HepG2 (cell line): Measurements from ENCODE around the gene AJUBA. TPM values are rescaled to one million over a fixed set of nuclear protein-coding genes. Genes with fewer than 3 reads are reported as not detected.

ENCODE experiments used
- AGO2 ChIP-seq: fragments of 200-400 bp; formaldehyde crosslinking; optimal IDR thresholded peaks from 2 replicates; pipeline ENCODE3; 2017; ENCODE audit warnings: mild to moderate bottlenecking, low read depth, low read length, moderate library complexity
- BCL3 ChIP-seq: sonication (generic); formaldehyde crosslinking; IDR thresholded peaks from 2 replicates; pipeline ENCODE4 v1.5.1; 2020; ENCODE audit warnings: mild to moderate bottlenecking, missing genetic modification reagents, moderate library complexity
- E2F2 ChIP-seq: sonication (generic); formaldehyde crosslinking; IDR thresholded peaks from 2 replicates; pipeline ENCODE4 v1.4.0; 2020; ENCODE audit warnings: missing genetic modification reagents, borderline replicate concordance
- JUND ChIP-seq: sonication (generic); formaldehyde crosslinking; IDR thresholded peaks from 2 replicates; pipeline ENCODE4 v1.8.0; 2022; ENCODE audit warnings: mild to moderate bottlenecking, missing genetic modification reagents
- KAT7 ChIP-seq: IDR thresholded peaks from 2 replicates; pipeline ENCODE4 v1.6.1; 2018; ENCODE audit warnings: borderline replicate concordance, missing compliant biosample characterization
- KDM3A ChIP-seq: IDR thresholded peaks from 2 replicates; pipeline ENCODE4 v1.6.1; 2018; ENCODE audit warnings: low read depth, missing compliant biosample characterization
- KLF16 ChIP-seq, 2 experiments: sonication (generic) in 1 of 2; formaldehyde crosslinking in 1 of 2; IDR thresholded peaks; 2 replicates each; pipeline versions ENCODE4 v1.6.1 to v1.8.0; 2016 to 2023; ENCODE audit warnings: missing genetic modification reagents in 2 of 2, missing compliant biosample characterization in 1 of 2
- KMT2A ChIP-seq: sonication (generic); formaldehyde crosslinking; IDR thresholded peaks from 2 replicates; pipeline ENCODE4 v1.4.0; 2020; ENCODE audit warnings: missing genetic modification reagents
- MEF2D ChIP-seq: sonication (generic); formaldehyde crosslinking; IDR thresholded peaks from 2 replicates; pipeline ENCODE4 v1.5.1; 2020; ENCODE audit warnings: mild to moderate bottlenecking, missing genetic modification reagents
- NFAT5 ChIP-seq: sonication (generic); formaldehyde crosslinking; IDR thresholded peaks from 2 replicates; pipeline ENCODE4 v1.4.0; 2020; ENCODE audit warnings: missing genetic modification reagents
- NFYB ChIP-seq: sonication (generic); formaldehyde crosslinking; IDR thresholded peaks from 2 replicates; pipeline ENCODE4 v1.4.0; 2020; ENCODE audit warnings: missing genetic modification reagents
- PCBP1 ChIP-seq: fragments of 200-400 bp; formaldehyde crosslinking; IDR thresholded peaks from 2 replicates; pipeline ENCODE4 v1.6.1; 2017; ENCODE audit warnings: mild to moderate bottlenecking, low read depth, low read length, borderline replicate concordance
- POGZ ChIP-seq: sonication (generic); formaldehyde crosslinking; IDR thresholded peaks from 2 replicates; pipeline ENCODE4 v1.4.0; 2020; ENCODE audit warnings: mild to moderate bottlenecking, missing genetic modification reagents
- ZBTB25 ChIP-seq: IDR thresholded peaks from 2 replicates; pipeline ENCODE4 v1.6.1; 2018; ENCODE audit warnings: missing genetic modification reagents
- ZKSCAN8 ChIP-seq: IDR thresholded peaks from 2 replicates; pipeline ENCODE4 v1.6.1; 2016; ENCODE audit warnings: borderline replicate concordance, missing genetic modification reagents, missing compliant biosample characterization
- ZNF878 ChIP-seq: sonication (generic); formaldehyde crosslinking; IDR thresholded peaks from 2 replicates; pipeline ENCODE4 v1.8.1; 2023; ENCODE audit warnings: mild to moderate bottlenecking, missing genetic modification reagents, moderate library complexity
- polyA plus RNA-seq, 8 experiments: library from polyadenylated mRNA; depleted of rRNA in 3 of 8; stranded (reverse) in 7 of 8; unstranded in 1 of 8; fragments of >200 nt; fragmentation: Illumina TruSeq in 4 of 8; extraction: Trizol in 4 of 8; gene quantifications; 2 replicates each; pipeline versions ENCODE4 v1.2.1 to v1.2.3, GENCODE V29; 2011 to 2016; ENCODE audit warnings: low read depth in 4 of 8, missing spikeins in 1 of 8, mixed read lengths in 1 of 8; ENCODE audit not compliant: insufficient read depth in 1 of 8
- total RNA-seq, 5 experiments: library from RNA; depleted of rRNA; stranded (reverse); fragments of >200 nt; fragmentation: Illumina TruSeq; extraction: Trizol; gene quantifications; 2 replicates each; pipeline ENCODE4 v1.2.3, GENCODE V29; 2016; ENCODE audit warnings: low read depth in 1 of 5

AJUBA gene
- total and polyA plus RNA-seq, 2 of the 13 experiments (the other 11 are each of a cell fraction or from before 2014, with no cell fraction given): 157 to 241 TPM

- TF ChIP-seq AGO2 (peak; percentile 96), PCBP1 (peak; percentile 84; the same call in 1 of the 2 replicates), KDM3A (CRISPR knock-in tag) (peak; percentile 71; the same call in 1 of the 2 replicates), JUND (no peak), E2F2 (CRISPR knock-in tag) (no peak), KMT2A (0 out of 2 replicates have a peak, but pooled peaks have one; percentile 70), ZKSCAN8 (CRISPR knock-in tag) (no peak; the same call in 1 of the 2 replicates), POGZ (CRISPR knock-in tag) (no peak), ZBTB25 (CRISPR knock-in tag) (0 out of 2 replicates have a peak, but pooled peaks have one; percentile 38), ZNF878 (no peak), BCL3 (CRISPR knock-in tag) (no peak), KAT7 (CRISPR knock-in tag) (peak; percentile 96), KLF16 (CRISPR knock-in tag; IDR thresholded peaks at IDR 0.05) (no peak; a peak in 1 of 4 replicates), MEF2D (CRISPR knock-in tag) (peak; percentile 92), NFAT5 (CRISPR knock-in tag) (no peak), NFYB (no peak)
These were observed 3.2 kb downstream of the AJUBA start (continued) for GRCh38 chr14:22978981-22979671.
